Choroid plexus epithelial cell (primary cell): ENCODE results near the gene STK38L.

Experiments used
- DNase-seq: peaks from one replicate; pipeline ENCODE4 v3.0.0-alpha.2; 2010; ENCODE audit warnings: low read depth
- H3K4me3 ChIP-seq: 2 replicates; pipeline ENCODE4 v1.5.1; 2011; ENCODE audit warnings: low read depth, mild to moderate bottlenecking, control low read depth, low read length, moderate library complexity
- CTCF ChIP-seq: conservative IDR thresholded peaks from 2 replicates; pipeline ENCODE4 v1.5.1; 2011; ENCODE audit warnings: low read depth, mild to moderate bottlenecking, control low read depth, inconsistent platforms, low read length, moderate library complexity

Gene STK38L

GRCh38 chr12:27244689-27245488 is 803 bp downstream of the STK38L start:
- TF ChIP-seq CTCF = no peak
- peak overlapping the region; percentile 83 for H3K4me3 ChIP-seq
- peak; percentile 51 for DNase-seq

GRCh38 chr12:27246141-27246540 is 2.1 kb downstream of the STK38L start:
- TF ChIP-seq CTCF = no peak

GRCh38 chr12:27246774-27247173 is 2.7 kb downstream of the STK38L start:
- H3K4me3 ChIP-seq = no peak overlapping the region
- TF ChIP-seq CTCF = no peak
- no peak for DNase-seq

More at GRCh38 chr12:27246141-27246540, 2.1 kb downstream of the STK38L start:
- no peak for DNase-seq
- no peak overlapping the region for H3K4me3 ChIP-seq

GRCh38 chr12:27252934-27253333 is 8.8 kb downstream of the STK38L start:
- no peak for DNase-seq
- no peak for TF ChIP-seq CTCF
- H3K4me3 ChIP-seq = no peak overlapping the region

GRCh38 chr12:27253347-27253746 is 9.3 kb downstream of the STK38L start:
- TF ChIP-seq CTCF = no peak
- no peak for DNase-seq
- no peak overlapping the region for H3K4me3 ChIP-seq

- no peak for DNase-seq
- no peak overlapping the region for H3K4me3 ChIP-seq
- no peak for TF ChIP-seq CTCF
Measured at GRCh38 chr12:27255806-27256205, 11.7 kb downstream of the STK38L start.
